ENCODE results near the gene SPATS2L.

The SPATS2L gene

DNA sequence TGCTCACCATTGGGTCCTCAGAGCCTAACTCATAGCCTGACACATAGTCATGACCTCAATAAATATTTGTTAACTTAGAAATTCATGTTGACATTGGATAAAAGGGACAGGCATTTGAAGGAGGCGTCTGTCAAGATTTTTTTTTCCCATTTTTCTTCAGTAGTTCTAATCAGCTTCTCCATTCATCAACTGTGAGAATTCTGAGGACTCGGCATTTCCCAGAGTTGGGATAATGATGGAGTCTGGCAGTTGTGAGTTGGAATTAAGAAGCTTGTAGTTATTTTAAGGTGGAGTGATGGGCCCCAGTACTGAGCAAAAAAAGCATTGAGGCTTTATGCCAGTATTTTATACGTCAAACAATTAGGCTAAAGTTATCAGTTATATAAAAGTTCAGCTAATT lies 4.6 kb downstream of the SPATS2L start:
- TF ChIP-seq OVOL3 (tag by site-specific recombination; IDR thresholded peaks at IDR 0.05) (no peak), SCRT1 (tag by site-specific recombination; IDR thresholded peaks at IDR 0.05; ENCODE audit: borderline replicate concordance) (no peak), ZSCAN23 (tag by site-specific recombination; IDR thresholded peaks at IDR 0.05) (no peak), ZNF558 (tag by site-specific recombination; IDR thresholded peaks at IDR 0.05) (no peak), ZBTB1 (tag by site-specific recombination; IDR thresholded peaks at IDR 0.05) (no peak), ZNF2 (tag by site-specific recombination; IDR thresholded peaks at IDR 0.05) (no peak), ZNF585B (tag by site-specific recombination; IDR thresholded peaks at IDR 0.05) (no peak), ZNF544 (tag by site-specific recombination; IDR thresholded peaks at IDR 0.05) (no peak), ZNF561 (tag by site-specific recombination; IDR thresholded peaks at IDR 0.05; ENCODE audit: borderline replicate concordance) (no peak), ZNF548 (tag by site-specific recombination; IDR thresholded peaks at IDR 0.05) (no peak), RBAK (tag by site-specific recombination; IDR thresholded peaks at IDR 0.05) (no peak), ZNF521 (tag by site-specific recombination; IDR thresholded peaks at IDR 0.05) (no peak), ZNF133 (tag by site-specific recombination; IDR thresholded peaks at IDR 0.05) (no peak)
- TF ChIP-seq, protein P1, sequence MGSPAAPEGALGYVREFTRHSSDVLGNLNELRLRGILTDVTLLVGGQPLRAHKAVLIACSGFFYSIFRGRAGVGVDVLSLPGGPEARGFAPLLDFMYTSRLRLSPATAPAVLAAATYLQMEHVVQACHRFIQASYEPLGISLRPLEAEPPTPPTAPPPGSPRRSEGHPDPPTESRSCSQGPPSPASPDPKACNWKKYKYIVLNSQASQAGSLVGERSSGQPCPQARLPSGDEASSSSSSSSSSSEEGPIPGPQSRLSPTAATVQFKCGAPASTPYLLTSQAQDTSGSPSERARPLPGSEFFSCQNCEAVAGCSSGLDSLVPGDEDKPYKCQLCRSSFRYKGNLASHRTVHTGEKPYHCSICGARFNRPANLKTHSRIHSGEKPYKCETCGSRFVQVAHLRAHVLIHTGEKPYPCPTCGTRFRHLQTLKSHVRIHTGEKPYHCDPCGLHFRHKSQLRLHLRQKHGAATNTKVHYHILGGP (tag by site-specific recombination; IDR thresholded peaks at IDR 0.05) = no peak
- TF ChIP-seq, protein P2, sequence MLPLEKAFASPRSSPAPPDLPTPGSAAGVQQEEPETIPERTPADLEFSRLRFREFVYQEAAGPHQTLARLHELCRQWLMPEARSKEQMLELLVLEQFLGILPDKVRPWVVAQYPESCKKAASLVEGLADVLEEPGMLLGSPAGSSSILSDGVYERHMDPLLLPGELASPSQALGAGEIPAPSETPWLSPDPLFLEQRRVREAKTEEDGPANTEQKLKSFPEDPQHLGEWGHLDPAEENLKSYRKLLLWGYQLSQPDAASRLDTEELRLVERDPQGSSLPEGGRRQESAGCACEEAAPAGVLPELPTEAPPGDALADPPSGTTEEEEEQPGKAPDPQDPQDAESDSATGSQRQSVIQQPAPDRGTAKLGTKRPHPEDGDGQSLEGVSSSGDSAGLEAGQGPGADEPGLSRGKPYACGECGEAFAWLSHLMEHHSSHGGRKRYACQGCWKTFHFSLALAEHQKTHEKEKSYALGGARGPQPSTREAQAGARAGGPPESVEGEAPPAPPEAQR (tag by site-specific recombination; IDR thresholded peaks at IDR 0.05) = no peak
- TF ChIP-seq, protein P3, sequence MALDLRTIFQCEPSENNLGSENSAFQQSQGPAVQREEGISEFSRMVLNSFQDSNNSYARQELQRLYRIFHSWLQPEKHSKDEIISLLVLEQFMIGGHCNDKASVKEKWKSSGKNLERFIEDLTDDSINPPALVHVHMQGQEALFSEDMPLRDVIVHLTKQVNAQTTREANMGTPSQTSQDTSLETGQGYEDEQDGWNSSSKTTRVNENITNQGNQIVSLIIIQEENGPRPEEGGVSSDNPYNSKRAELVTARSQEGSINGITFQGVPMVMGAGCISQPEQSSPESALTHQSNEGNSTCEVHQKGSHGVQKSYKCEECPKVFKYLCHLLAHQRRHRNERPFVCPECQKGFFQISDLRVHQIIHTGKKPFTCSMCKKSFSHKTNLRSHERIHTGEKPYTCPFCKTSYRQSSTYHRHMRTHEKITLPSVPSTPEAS (tag by site-specific recombination; IDR thresholded peaks at IDR 0.05) = no peak
- TF ChIP-seq, protein P4, sequence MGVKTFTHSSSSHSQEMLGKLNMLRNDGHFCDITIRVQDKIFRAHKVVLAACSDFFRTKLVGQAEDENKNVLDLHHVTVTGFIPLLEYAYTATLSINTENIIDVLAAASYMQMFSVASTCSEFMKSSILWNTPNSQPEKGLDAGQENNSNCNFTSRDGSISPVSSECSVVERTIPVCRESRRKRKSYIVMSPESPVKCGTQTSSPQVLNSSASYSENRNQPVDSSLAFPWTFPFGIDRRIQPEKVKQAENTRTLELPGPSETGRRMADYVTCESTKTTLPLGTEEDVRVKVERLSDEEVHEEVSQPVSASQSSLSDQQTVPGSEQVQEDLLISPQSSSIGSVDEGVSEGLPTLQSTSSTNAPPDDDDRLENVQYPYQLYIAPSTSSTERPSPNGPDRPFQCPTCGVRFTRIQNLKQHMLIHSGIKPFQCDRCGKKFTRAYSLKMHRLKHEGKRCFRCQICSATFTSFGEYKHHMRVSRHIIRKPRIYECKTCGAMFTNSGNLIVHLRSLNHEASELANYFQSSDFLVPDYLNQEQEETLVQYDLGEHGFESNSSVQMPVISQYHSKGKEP (tag by site-specific recombination; IDR thresholded peaks at IDR 0.05) = no peak
- TF ChIP-seq, protein P5, sequence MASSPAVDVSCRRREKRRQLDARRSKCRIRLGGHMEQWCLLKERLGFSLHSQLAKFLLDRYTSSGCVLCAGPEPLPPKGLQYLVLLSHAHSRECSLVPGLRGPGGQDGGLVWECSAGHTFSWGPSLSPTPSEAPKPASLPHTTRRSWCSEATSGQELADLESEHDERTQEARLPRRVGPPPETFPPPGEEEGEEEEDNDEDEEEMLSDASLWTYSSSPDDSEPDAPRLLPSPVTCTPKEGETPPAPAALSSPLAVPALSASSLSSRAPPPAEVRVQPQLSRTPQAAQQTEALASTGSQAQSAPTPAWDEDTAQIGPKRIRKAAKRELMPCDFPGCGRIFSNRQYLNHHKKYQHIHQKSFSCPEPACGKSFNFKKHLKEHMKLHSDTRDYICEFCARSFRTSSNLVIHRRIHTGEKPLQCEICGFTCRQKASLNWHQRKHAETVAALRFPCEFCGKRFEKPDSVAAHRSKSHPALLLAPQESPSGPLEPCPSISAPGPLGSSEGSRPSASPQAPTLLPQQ (tag by site-specific recombination; IDR thresholded peaks at IDR 0.05) = no peak
- TF ChIP-seq, protein P6, sequence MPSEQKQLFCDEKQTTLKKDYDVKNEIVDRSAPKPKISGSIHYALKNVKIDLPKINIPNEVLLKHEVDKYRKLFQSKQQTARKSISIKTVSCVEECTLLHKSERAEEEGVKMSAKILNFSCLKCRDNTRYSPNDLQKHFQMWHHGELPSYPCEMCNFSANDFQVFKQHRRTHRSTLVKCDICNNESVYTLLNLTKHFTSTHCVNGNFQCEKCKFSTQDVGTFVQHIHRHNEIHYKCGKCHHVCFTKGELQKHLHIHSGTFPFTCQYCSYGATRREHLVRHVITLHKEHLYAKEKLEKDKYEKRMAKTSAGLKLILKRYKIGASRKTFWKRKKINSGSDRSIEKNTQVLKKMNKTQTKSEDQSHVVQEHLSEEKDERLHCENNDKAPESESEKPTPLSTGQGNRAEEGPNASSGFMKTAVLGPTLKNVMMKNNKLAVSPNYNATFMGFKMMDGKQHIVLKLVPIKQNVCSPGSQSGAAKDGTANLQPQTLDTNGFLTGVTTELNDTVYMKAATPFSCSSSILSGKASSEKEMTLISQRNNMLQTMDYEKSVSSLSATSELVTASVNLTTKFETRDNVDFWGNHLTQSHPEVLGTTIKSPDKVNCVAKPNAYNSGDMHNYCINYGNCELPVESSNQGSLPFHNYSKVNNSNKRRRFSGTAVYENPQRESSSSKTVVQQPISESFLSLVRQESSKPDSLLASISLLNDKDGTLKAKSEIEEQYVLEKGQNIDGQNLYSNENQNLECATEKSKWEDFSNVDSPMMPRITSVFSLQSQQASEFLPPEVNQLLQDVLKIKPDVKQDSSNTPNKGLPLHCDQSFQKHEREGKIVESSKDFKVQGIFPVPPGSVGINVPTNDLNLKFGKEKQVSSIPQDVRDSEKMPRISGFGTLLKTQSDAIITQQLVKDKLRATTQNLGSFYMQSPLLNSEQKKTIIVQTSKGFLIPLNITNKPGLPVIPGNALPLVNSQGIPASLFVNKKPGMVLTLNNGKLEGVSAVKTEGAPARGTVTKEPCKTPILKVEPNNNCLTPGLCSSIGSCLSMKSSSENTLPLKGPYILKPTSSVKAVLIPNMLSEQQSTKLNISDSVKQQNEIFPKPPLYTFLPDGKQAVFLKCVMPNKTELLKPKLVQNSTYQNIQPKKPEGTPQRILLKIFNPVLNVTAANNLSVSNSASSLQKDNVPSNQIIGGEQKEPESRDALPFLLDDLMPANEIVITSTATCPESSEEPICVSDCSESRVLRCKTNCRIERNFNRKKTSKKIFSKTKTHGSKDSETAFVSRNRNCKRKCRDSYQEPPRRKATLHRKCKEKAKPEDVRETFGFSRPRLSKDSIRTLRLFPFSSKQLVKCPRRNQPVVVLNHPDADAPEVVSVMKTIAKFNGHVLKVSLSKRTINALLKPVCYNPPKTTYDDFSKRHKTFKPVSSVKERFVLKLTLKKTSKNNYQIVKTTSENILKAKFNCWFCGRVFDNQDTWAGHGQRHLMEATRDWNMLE (tag by site-specific recombination; conservative IDR thresholded peaks at IDR 0.05; ENCODE audit: low read depth) = no peak
- TF ChIP-seq, protein P7, sequence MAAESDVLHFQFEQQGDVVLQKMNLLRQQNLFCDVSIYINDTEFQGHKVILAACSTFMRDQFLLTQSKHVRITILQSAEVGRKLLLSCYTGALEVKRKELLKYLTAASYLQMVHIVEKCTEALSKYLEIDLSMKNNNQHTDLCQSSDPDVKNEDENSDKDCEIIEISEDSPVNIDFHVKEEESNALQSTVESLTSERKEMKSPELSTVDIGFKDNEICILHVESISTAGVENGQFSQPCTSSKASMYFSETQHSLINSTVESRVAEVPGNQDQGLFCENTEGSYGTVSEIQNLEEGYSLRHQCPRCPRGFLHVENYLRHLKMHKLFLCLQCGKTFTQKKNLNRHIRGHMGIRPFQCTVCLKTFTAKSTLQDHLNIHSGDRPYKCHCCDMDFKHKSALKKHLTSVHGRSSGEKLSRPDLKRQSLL (tag by site-specific recombination; IDR thresholded peaks at IDR 0.05) = no peak
- Histone ChIP-seq H3K36me3 (ENCODE audit: control insufficient read depth in 2 of 2, insufficient read depth in 1 of 2, low read length in 2 of 2) (no peaks in the 10 kb centered on the region), H3K4me1 (ENCODE audit: control insufficient read depth, insufficient read depth, low read length) (peaks cover 17% of the 10 kb centered on the region), H3K9me3 (ENCODE audit: control insufficient read depth, insufficient read depth, low read depth, low read length) (no peaks in the 10 kb centered on the region), H3K4me3 (ENCODE audit: low read depth, low read length) (no peak overlapping the region), H3K27ac (ENCODE audit: extremely low read depth, low read depth, low read length) (no peak overlapping the region)
- POLR2A ChIA-PET = no interaction called here
- CTCF ChIA-PET = interaction anchor here (0.6 kb wide), 3 partner anchors 41 to 257 kb away, joined by 3 to 4 read pairs (median 4); no protein-coding TSS in a partner anchor

All from HEK293 (cell line).